OCI-LY3 (cell line): ENCODE results near the gene ZNF496.

Experiments used
- EZH2phosphoT487 ChIP-seq: fragments of 200-600 bp; shearing (Covaris generic); IDR thresholded peaks from 2 replicates; pipeline ENCODE4 v1.6.1; 2018; ENCODE audit warnings: antibody characterized with exemption, mixed run types, low read depth
- TF ChIP-seq, protein P1 (sequence below): fragments of 200-600, 300-600 bp; sonication (generic); IDR thresholded peaks from 2 replicates; pipeline ENCODE4 v1.5.1; 2014; ENCODE audit warnings: antibody characterized with exemption, low read length, low read depth

- TF ChIP-seq, protein P1, sequence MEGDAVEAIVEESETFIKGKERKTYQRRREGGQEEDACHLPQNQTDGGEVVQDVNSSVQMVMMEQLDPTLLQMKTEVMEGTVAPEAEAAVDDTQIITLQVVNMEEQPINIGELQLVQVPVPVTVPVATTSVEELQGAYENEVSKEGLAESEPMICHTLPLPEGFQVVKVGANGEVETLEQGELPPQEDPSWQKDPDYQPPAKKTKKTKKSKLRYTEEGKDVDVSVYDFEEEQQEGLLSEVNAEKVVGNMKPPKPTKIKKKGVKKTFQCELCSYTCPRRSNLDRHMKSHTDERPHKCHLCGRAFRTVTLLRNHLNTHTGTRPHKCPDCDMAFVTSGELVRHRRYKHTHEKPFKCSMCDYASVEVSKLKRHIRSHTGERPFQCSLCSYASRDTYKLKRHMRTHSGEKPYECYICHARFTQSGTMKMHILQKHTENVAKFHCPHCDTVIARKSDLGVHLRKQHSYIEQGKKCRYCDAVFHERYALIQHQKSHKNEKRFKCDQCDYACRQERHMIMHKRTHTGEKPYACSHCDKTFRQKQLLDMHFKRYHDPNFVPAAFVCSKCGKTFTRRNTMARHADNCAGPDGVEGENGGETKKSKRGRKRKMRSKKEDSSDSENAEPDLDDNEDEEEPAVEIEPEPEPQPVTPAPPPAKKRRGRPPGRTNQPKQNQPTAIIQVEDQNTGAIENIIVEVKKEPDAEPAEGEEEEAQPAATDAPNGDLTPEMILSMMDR, result no peak
- no peak for TF ChIP-seq EZH2phosphoT487
Observed at GRCh38 chr1:247317702-247318101, 14.0 kb downstream of the ZNF496 start.
